Uterus (tissue), 4 donors: ENCODE results near the gene ART1. TPM values are rescaled to one million over a fixed set of nuclear protein-coding genes. Genes with fewer than 3 reads are reported as not detected.

ENCODE experiments used
- DNase-seq, 2 donors: peaks; one replicate each; pipeline ENCODE4 v3.0.0-alpha.2; 2019 to 2020
- H3K27ac ChIP-seq, 2 donors: fragments of 200-600 bp; sonication (generic); 1 replicate in 1 of 2; 2 replicates in 1 of 2; pipeline ENCODE4 v1.5.1; 2016 to 2018
- H3K27me3 ChIP-seq, 2 donors: fragments of 200-600 bp; sonication (generic); one replicate each; pipeline ENCODE4 v1.5.1; 2018 to 2019; ENCODE audit warnings: control low read depth in 1 of 2
- H3K36me3 ChIP-seq, 2 donors: fragments of 200-600 bp; sonication (generic); one replicate each; pipeline ENCODE4 v1.5.1; 2019; ENCODE audit warnings: control low read depth in 1 of 2
- H3K4me1 ChIP-seq, 2 donors: fragments of 200-600 bp; sonication (generic); one replicate each; pipeline ENCODE4 v1.5.1; 2018 to 2019; ENCODE audit warnings: control low read depth in 1 of 2
- H3K4me3 ChIP-seq, 2 donors: fragments of 200-600 bp; sonication (generic); 1 replicate in 1 of 2; 2 replicates in 1 of 2; pipeline ENCODE4 v1.5.1; 2018 to 2019; ENCODE audit warnings: mild to moderate bottlenecking in 1 of 2
- H3K9me3 ChIP-seq, 2 donors: fragments of 200-600 bp; sonication (generic); one replicate each; pipeline ENCODE4 v1.5.1; 2019; ENCODE audit warnings: control low read depth in 1 of 2
- POLR2A ChIP-seq, 2 donors: fragments of 450-650 bp; IDR thresholded peaks; one replicate each; pipeline ENCODE4 v1.6.1; 2016; ENCODE audit warnings: antibody characterized with exemption in 2 of 2, mild to moderate bottlenecking in 1 of 2, moderate library complexity in 1 of 2
- intact Hi-C: fragments of 100-400 bp; cut with DNase I; formaldehyde crosslinking; loops from one replicate; pipeline ENCODE4 v1.15.1; 2023; ENCODE audit warnings: low total_unique reads
- small RNA-seq: library from RNA; depleted of rRNA; stranded (forward); fragments of <200 nt; gene quantifications from one replicate; pipeline ENCODE3, GENCODE V24; 2016
- total RNA-seq, 4 donors: library from RNA; depleted of rRNA in 3 of 4; stranded (reverse); fragments of >200 nt in 3 of 4; gene quantifications; one replicate each; pipeline versions ENCODE4 v1.1.0 to v1.2.4, GENCODE V29; 2014 to 2023
- TF ChIP-seq, protein P1 (sequence below), 4 experiments: fragments of 200-600 bp in 2 of 4; fragments of 450-650 bp in 2 of 4; sonication (generic) in 2 of 4; IDR thresholded peaks; one replicate each; pipeline ENCODE4 v1.5.1; 2016 to 2019; ENCODE audit warnings: antibody characterized with exemption in 4 of 4, mild to moderate bottlenecking in 2 of 4, moderate library complexity in 1 of 4
- donor health status: DM: yes; HTN: yes; CAD: no.

Gene ART1
- total RNA-seq, 4 donors from 2014 or later, result not detected

DNA sequence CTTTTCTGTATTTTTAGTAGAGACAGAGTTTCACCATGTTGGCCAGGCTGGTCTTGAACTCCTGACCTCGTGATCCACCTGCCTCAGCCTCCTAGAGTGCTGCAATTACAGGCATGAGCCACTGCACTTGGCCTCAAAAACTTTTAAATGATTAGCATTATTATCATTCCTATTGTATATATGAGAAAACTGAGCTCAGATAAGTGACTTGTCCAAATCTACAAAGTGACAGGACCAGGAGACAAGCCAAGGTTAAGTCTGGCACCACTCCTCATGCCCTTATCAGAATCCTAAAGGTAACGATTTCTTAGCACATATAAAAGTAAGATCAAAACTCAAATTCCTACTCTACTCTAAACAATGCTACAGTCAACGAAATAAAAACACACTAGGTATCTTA lies 58.5 kb downstream of the ART1 start:
- no peak for DNase-seq
- no peak for TF ChIP-seq POLR2A (IDR thresholded peaks at IDR 0.05)
- TF ChIP-seq, protein P1, sequence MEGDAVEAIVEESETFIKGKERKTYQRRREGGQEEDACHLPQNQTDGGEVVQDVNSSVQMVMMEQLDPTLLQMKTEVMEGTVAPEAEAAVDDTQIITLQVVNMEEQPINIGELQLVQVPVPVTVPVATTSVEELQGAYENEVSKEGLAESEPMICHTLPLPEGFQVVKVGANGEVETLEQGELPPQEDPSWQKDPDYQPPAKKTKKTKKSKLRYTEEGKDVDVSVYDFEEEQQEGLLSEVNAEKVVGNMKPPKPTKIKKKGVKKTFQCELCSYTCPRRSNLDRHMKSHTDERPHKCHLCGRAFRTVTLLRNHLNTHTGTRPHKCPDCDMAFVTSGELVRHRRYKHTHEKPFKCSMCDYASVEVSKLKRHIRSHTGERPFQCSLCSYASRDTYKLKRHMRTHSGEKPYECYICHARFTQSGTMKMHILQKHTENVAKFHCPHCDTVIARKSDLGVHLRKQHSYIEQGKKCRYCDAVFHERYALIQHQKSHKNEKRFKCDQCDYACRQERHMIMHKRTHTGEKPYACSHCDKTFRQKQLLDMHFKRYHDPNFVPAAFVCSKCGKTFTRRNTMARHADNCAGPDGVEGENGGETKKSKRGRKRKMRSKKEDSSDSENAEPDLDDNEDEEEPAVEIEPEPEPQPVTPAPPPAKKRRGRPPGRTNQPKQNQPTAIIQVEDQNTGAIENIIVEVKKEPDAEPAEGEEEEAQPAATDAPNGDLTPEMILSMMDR (IDR thresholded peaks at IDR 0.05), result no peak
- Histone ChIP-seq H3K9me3 (no peaks in the 10 kb centered on the region), H3K27me3 (no peaks in the 10 kb centered on the region), H3K4me3 (no peak overlapping the region), H3K27ac (no peak overlapping the region), H3K36me3 (no peaks in the 10 kb centered on the region), H3K4me1 (no peaks in the 10 kb centered on the region)
- intact Hi-C loops, result no loop called here

DNA sequence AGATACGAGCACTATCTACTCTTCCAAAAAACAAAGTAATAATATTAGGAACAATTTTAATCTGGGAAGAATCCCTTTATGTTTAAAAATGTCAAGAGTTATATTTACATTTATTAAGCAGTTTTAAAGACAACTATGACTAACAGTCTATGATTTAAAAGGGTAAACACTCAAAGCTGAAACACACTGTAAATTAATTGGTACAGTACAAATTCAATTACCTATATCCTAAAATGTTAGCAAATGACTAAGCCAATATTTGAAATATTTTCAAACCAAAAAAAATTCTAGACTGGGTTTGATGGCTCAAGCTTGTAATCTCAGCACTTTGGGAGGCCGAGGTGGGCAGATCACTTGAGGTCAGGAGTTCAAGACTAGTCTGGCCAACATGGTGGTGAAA lies 62.2 kb downstream of the ART1 start:
- intact Hi-C loops, result no loop called here
- no peaks in the 10 kb centered on the region for H3K9me3 ChIP-seq
- no peak for DNase-seq
- H3K27me3 ChIP-seq, result no peaks in the 10 kb centered on the region
- H3K4me3 ChIP-seq, result no peak overlapping the region
- H3K27ac ChIP-seq, result no peak overlapping the region
- no peaks in the 10 kb centered on the region for H3K36me3 ChIP-seq
- no peaks in the 10 kb centered on the region for H3K4me1 ChIP-seq
- TF ChIP-seq, protein P1 (IDR thresholded peaks at IDR 0.05), result no peak
- no peak for TF ChIP-seq POLR2A (IDR thresholded peaks at IDR 0.05)

DNA sequence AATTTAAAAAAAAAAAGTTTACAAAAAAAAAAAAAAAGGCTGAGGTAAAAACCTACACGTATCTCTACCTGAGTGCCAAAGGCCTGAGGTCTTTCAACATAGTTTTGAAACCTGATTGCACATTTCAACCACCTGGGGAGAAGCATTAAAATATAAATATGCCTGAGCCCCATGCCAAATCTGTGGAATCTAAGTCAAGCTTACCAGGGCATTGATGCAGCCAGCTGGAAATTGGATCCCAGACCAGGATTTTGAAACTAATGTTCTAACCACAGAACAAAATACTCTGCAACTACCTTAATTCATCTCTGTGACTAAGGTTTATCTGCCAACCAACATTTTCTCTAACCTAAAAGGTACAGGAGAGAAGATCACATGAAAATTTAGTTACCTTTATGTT lies 65.0 kb downstream of the ART1 start:
- intact Hi-C loops, result no loop called here

DNA sequence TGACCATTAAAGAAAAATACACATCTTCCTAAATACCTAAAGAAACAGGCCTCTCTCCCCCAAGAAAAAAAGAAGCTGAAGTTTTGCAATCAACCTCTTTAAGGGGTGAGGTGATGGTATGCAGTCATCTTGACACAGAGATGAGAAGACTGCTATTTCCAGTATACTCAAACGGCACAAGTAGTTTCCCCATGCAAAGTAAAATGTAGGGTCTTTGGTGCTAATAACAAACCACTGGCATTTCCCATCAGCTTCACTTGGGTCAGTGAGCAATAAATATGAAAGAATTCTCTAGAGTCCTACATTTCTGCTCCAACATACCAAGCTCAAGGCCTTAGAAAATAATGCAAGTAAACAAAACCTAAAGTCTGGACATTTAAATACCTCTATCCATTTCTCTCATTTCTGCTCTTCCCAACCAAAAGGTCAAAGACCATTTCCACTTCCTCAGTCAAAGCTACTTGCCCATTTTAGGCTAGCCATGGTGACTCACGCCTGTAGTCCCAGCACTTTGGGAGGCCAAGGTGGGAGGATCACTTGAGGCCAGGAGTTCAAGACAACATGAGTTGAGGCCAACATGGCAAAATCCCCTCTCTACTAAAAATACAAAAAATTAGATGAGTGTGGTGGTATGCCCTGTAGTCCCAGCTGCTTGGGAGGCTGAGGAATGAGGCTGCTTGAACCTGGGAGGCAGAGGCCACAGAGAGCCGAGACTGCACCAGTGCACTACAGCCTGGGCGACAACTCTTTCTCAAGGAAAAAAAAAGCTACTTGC lies 65.7 kb downstream of the ART1 start:
- H3K4me3 ChIP-seq, result no peak overlapping the region
- DNase-seq, result no peak
- intact Hi-C loops, result no loop called here
- no peaks in the 10 kb centered on the region for H3K27me3 ChIP-seq
- TF ChIP-seq, protein P1 (IDR thresholded peaks at IDR 0.05), result no peak
- TF ChIP-seq POLR2A (IDR thresholded peaks at IDR 0.05), result no peak
- no peaks in the 10 kb centered on the region for H3K36me3 ChIP-seq
- no peak overlapping the region for H3K27ac ChIP-seq
- H3K4me1 ChIP-seq, result no peaks in the 10 kb centered on the region
- no peaks in the 10 kb centered on the region for H3K9me3 ChIP-seq

More for the DNA sequence above, 65.0 kb downstream of the ART1 start:
- Histone ChIP-seq H3K36me3 (no peaks in the 10 kb centered on the region), H3K27ac (no peak overlapping the region), H3K4me1 (no peaks in the 10 kb centered on the region), H3K4me3 (no peak overlapping the region), H3K27me3 (no peaks in the 10 kb centered on the region), H3K9me3 (no peaks in the 10 kb centered on the region)
- DNase-seq, result no peak
- TF ChIP-seq, protein P1 (IDR thresholded peaks at IDR 0.05), result no peak
- no peak for TF ChIP-seq POLR2A (IDR thresholded peaks at IDR 0.05)

DNA sequence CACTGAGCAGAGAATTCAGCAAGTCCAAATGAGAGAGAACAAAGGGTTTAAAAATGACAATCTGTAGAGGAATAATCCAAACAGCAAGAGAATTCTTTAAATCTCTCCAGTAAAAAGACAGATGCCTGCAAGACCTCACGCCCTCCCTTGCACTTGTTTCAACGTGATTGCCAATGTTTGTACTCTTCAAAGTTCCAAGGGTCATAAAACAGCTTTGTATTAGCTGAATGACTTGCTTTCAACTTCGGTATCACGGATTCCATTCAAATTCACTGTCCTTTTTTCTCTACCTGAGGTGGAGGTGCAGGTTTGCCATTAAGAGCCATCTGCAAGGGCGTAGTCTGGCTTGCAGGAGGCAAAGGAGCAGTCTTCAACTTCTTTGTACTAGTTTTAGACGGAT lies 67.3 kb downstream of the ART1 start:
- Histone ChIP-seq H3K27me3 (no peaks in the 10 kb centered on the region), H3K9me3 (no peaks in the 10 kb centered on the region), H3K27ac (no peak overlapping the region), H3K4me1 (no peaks in the 10 kb centered on the region), H3K36me3 (no peaks in the 10 kb centered on the region), H3K4me3 (no peak overlapping the region)
- intact Hi-C loops, result no loop called here
- TF ChIP-seq, protein P1 (IDR thresholded peaks at IDR 0.05), result no peak
- no peak for TF ChIP-seq POLR2A (IDR thresholded peaks at IDR 0.05)
- no peak for DNase-seq

Small RNA genes lying within 50 kb of the gene (small RNA-seq; reads per million reads assigned to genes)
- not detected for gene RF00019

Other genes with a start within 250 kb of the ART1 start
- 1 to 10 TPM in 2 of 4 donors, under 1 TPM in 1, not detected in 1; 0.69 to 2.4 (median 1.7) TPM for gene ART5, start 3.1 kb upstream of the ART1 start, total RNA-seq
- gene CHRNA10, start 26.3 kb downstream of the ART1 start, total RNA-seq, result 1 to 10 TPM in 1 of 4 donors, under 1 TPM in 1, not detected in 2; 0.76 to 2.2 TPM
- gene NUP98, start 152.4 kb downstream of the ART1 start, total RNA-seq, result 100 to 1,000 TPM in 3 of 4 donors, 10 to 100 TPM in 1; 55.1 to 189 (median 123) TPM
- 10 to 100 TPM in 3 of 4 donors, not detected in 1; 12.2 to 16.5 (median 13.8) TPM for gene PGAP2, start 163.4 kb downstream of the ART1 start, total RNA-seq
- gene RHOG, start 195.8 kb downstream of the ART1 start, total RNA-seq, result 10 to 100 TPM; 10.5 to 46.9 (median 38.1) TPM
- 100 to 1,000 TPM in 1 of 4 donors, 10 to 100 TPM in 3; 37.6 to 114 (median 56.3) TPM for gene STIM1, start 210.5 kb downstream of the ART1 start, total RNA-seq